HCT116 (cell line): Measurements from ENCODE around the gene LYL1. TPM values are rescaled to one million over a fixed set of nuclear protein-coding genes. Genes with fewer than 3 reads are reported as not detected.

ENCODE experiments used
- ATAC-seq: fragments of 200-7000 bp; cut with Tn5 transposase; 2 replicates; pipeline ENCODE4 v1.9.1; 2020; ENCODE audit warnings: mild to moderate bottlenecking, moderate library complexity
- BruUV-seq: library from RNA; stranded (reverse); fragments of 400-500 nt; replicated peaks from 2 replicates; lab custom pipeline; 2021; lab: Mats Ljungman, UMichigan
- CTCF ChIA-PET: fragments of 300-600 bp; sonication (Branson Sonifier 250); formaldehyde crosslinking; loops from one replicate; lab custom pipeline; 2021; ENCODE audit warnings: antibody characterized with exemption; lab: Charles Lee
- POLR2A ChIA-PET: fragments of 300-600, 350-600 bp; sonication (Branson Sonifier 250); formaldehyde crosslinking; loops from one replicate; lab custom pipeline; 2021; ENCODE audit warnings: antibody characterized with exemption; lab: Charles Lee
- RAD21 ChIA-PET, 2 experiments: fragments of 300-600 bp; sonication (Branson Sonifier 250); formaldehyde crosslinking; loops; one replicate each; lab custom pipeline; 2023; ENCODE audit warnings: low total read pairs in 2 of 2; ENCODE audit not compliant: uncharacterized antibody in 2 of 2, unreplicated experiment in 2 of 2, low non-redundant PET in 1 of 2; lab: Charles Lee
- DNase-seq: peaks from one replicate; pipeline ENCODE4 v3.0.0-alpha.2; 2010; ENCODE audit warnings: low read depth, low spot score
- H2AFZ ChIP-seq: fragments of 200-600 bp; shearing (Covaris generic), sonication (generic); 2 replicates; pipeline ENCODE4 v1.6.1; 2017; ENCODE audit warnings: low read depth, mixed run types, mixed read lengths, antibody characterized with exemption, low read length; ENCODE audit not compliant: poor library complexity, severe bottlenecking
- H3K27ac ChIP-seq: 2 replicates; pipeline ENCODE4 v1.5.1; 2012; ENCODE audit warnings: low read depth, low read length
- H3K27me3 ChIP-seq: fragments of 200-600 bp; sonication (generic); 2 replicates; pipeline ENCODE4 v1.6.1; 2016; ENCODE audit warnings: mixed run types, low read length, mixed read lengths; ENCODE audit not compliant: insufficient read depth
- H3K36me3 ChIP-seq, 2 experiments: fragments of 200-500 bp in 1 of 2; fragments of 200-600 bp in 1 of 2; sonication (Bioruptor generic) in 1 of 2; sonication (generic) in 1 of 2; 2 replicates each; pipeline versions ENCODE4 v1.5.1 to v1.6.1; 2014 to 2016; ENCODE audit warnings: low read length in 2 of 2, inconsistent platforms in 1 of 2, mixed read lengths in 1 of 2, mixed run types in 1 of 2; ENCODE audit not compliant: insufficient read depth in 2 of 2, control insufficient read depth in 1 of 2
- H3K4me1 ChIP-seq, 2 experiments: fragments of 200-600 bp in 1 of 2; sonication (generic) in 1 of 2; 2 replicates each; pipeline versions ENCODE4 v1.5.1 to v1.6.1; 2012 to 2017; ENCODE audit warnings: low read length in 2 of 2, inconsistent platforms in 1 of 2, mild to moderate bottlenecking in 1 of 2, mixed read lengths in 1 of 2, mixed run types in 1 of 2, moderate library complexity in 1 of 2; ENCODE audit not compliant: insufficient read depth in 2 of 2, control insufficient read depth in 1 of 2
- H3K4me2 ChIP-seq: fragments of 200-600 bp; sonication (generic); 2 replicates; pipeline ENCODE4 v1.6.1; 2017; ENCODE audit warnings: mixed run types, low read length, mixed read lengths
- H3K4me3 ChIP-seq, 2 experiments: fragments of 200-600 bp in 1 of 2; sonication (generic) in 1 of 2; replicated peaks in 1 of 2; 2 replicates each; pipeline ENCODE4 v1.5.1; 2011 to 2016; ENCODE audit warnings: low read length in 2 of 2, control low read depth in 1 of 2, low read depth in 1 of 2, mild to moderate bottlenecking in 1 of 2, mixed read lengths in 1 of 2, mixed run types in 1 of 2
- H3K79me2 ChIP-seq: fragments of 200-600 bp; sonication (generic); 2 replicates; pipeline ENCODE4 v1.6.1; 2017; ENCODE audit warnings: mild to moderate bottlenecking, mixed run types, low read length, moderate library complexity, mixed read lengths; ENCODE audit not compliant: insufficient read depth
- H3K9ac ChIP-seq: fragments of 200-600 bp; sonication (generic); 2 replicates; pipeline ENCODE4 v1.6.1; 2016; ENCODE audit warnings: low read length, mixed read lengths
- H3K9me2 ChIP-seq: fragments of 200-600 bp; sonication (generic), shearing (Covaris generic); 2 replicates; pipeline ENCODE4 v1.6.1; 2017; ENCODE audit warnings: mixed run types, mild to moderate bottlenecking, moderate library complexity; ENCODE audit not compliant: insufficient read depth
- H3K9me3 ChIP-seq, 2 experiments: fragments of 200-500 bp in 1 of 2; fragments of 200-600 bp in 1 of 2; sonication (Bioruptor generic) in 1 of 2; sonication (generic) in 1 of 2; 2 replicates each; pipeline ENCODE4 v1.6.1; 2014 to 2017; ENCODE audit warnings: low read length in 2 of 2, mixed read lengths in 2 of 2, inconsistent platforms in 1 of 2, low read depth in 1 of 2, mild to moderate bottlenecking in 1 of 2, mixed run types in 1 of 2, moderate library complexity in 1 of 2; ENCODE audit not compliant: control insufficient read depth in 1 of 2, insufficient read depth in 1 of 2
- H4K20me1 ChIP-seq: fragments of 200-600 bp; sonication (generic), shearing (Covaris generic); 2 replicates; pipeline ENCODE4 v1.6.1; 2017; ENCODE audit warnings: mixed run types, mild to moderate bottlenecking, moderate library complexity; ENCODE audit not compliant: insufficient read depth
- CBX3 ChIP-seq: IDR thresholded peaks from 2 replicates; pipeline ENCODE4 v1.6.1; 2012; ENCODE audit warnings: low read depth
- CEBPB ChIP-seq: IDR thresholded peaks from 2 replicates; pipeline ENCODE4 v1.6.1; 2012; ENCODE audit warnings: low read depth
- CTCF ChIP-seq, 3 experiments: fragments of 200-600 bp in 1 of 3; sonication (generic) in 1 of 3; IDR thresholded peaks in 2 of 3; conservative IDR thresholded peaks in 1 of 3; 2 replicates each; pipeline ENCODE4 v1.5.1; 2012 to 2017; ENCODE audit warnings: low read depth in 2 of 3, low read length in 2 of 3, antibody characterized with exemption in 1 of 3, borderline replicate concordance in 1 of 3, control low read depth in 1 of 3, mild to moderate bottlenecking in 1 of 3, mixed read lengths in 1 of 3, mixed run types in 1 of 3, moderate library complexity in 1 of 3; ENCODE audit not compliant: insufficient read depth in 1 of 3
- EGR1 ChIP-seq: IDR thresholded peaks from 2 replicates; pipeline ENCODE4 v1.6.1; 2012; ENCODE audit warnings: low read depth
- ELF1 ChIP-seq: IDR thresholded peaks from 2 replicates; pipeline ENCODE4 v1.6.1; 2012; ENCODE audit warnings: low read depth, borderline replicate concordance
- EZH2 ChIP-seq: fragments of 200-600 bp; sonication (generic); IDR thresholded peaks from 2 replicates; pipeline ENCODE4 v1.6.1; 2017; ENCODE audit warnings: antibody characterized with exemption, mixed run types
- EZH2phosphoT487 ChIP-seq: fragments of 200-600 bp; IDR thresholded peaks from 2 replicates; pipeline ENCODE4 v1.6.1; 2018; ENCODE audit warnings: antibody characterized with exemption, borderline replicate concordance
- JUND ChIP-seq: IDR thresholded peaks from 2 replicates; pipeline ENCODE4 v1.6.1; 2012
- MAX ChIP-seq: IDR thresholded peaks from 2 replicates; pipeline ENCODE4 v1.6.1; 2012
- POLR2A ChIP-seq: IDR thresholded peaks from 2 replicates; pipeline ENCODE4 v1.7.0; 2011; ENCODE audit warnings: borderline replicate concordance; ENCODE audit not compliant: insufficient read depth, insufficient read length; ENCODE audit errors: extremely low read depth
- POLR2AphosphoS5 ChIP-seq: IDR thresholded peaks from 2 replicates; pipeline ENCODE4 v1.6.1; 2011; ENCODE audit warnings: mild to moderate bottlenecking, low read depth, low read length, moderate library complexity
- RAD21 ChIP-seq: IDR thresholded peaks from 2 replicates; pipeline ENCODE4 v1.6.1; 2012; ENCODE audit warnings: low read depth, mild to moderate bottlenecking
- SIN3A ChIP-seq: IDR thresholded peaks from 2 replicates; pipeline ENCODE4 v1.6.1; 2012; ENCODE audit warnings: low read depth
- SP1 ChIP-seq: IDR thresholded peaks from 2 replicates; pipeline ENCODE4 v1.6.1; 2012; ENCODE audit warnings: low read depth
- SRF ChIP-seq: IDR thresholded peaks from 2 replicates; pipeline ENCODE4 v1.6.1; 2012; ENCODE audit warnings: low read depth
- TCF7L2 ChIP-seq: IDR thresholded peaks from 2 replicates; pipeline ENCODE4 v1.7.0; 2011; ENCODE audit warnings: borderline replicate concordance, inconsistent platforms; ENCODE audit not compliant: insufficient read depth, insufficient read length; ENCODE audit errors: extremely low read depth
- YY1 ChIP-seq: IDR thresholded peaks from 2 replicates; pipeline ENCODE4 v1.6.1; 2011; ENCODE audit warnings: low read length, low read depth, moderate library complexity, mild to moderate bottlenecking; ENCODE audit not compliant: insufficient replicate concordance; ENCODE audit errors: extremely low read depth
- ZBTB33 ChIP-seq: IDR thresholded peaks from 2 replicates; pipeline ENCODE4 v1.6.1; 2011; ENCODE audit warnings: mild to moderate bottlenecking, low read length, moderate library complexity; ENCODE audit not compliant: insufficient replicate concordance; ENCODE audit errors: extremely low read depth
- ZFX ChIP-seq: fragments of 450-650 bp; IDR thresholded peaks from 2 replicates; pipeline ENCODE4 v1.6.1; 2017
- ZNF274 ChIP-seq: fragments of 200-500 bp; sonication (Bioruptor generic); IDR thresholded peaks from 2 replicates; pipeline ENCODE4 v1.6.1; 2014; ENCODE audit warnings: mild to moderate bottlenecking, low read depth, low read length, inconsistent platforms
- intact Hi-C: fragments of 100-400 bp; cut with micrococcal nuclease; formaldehyde crosslinking; loops from 2 replicates; pipeline ENCODE4 v1.10.0; 2022
- total RNA-seq: library from RNA; stranded (reverse); gene quantifications from one replicate; pipeline ENCODE4 v1.2.1, GENCODE V29; 2021; ENCODE audit not compliant: unreplicated experiment

LYL1 gene
- total RNA-seq, 1 experiment from 2014 or later, result 2.6 TPM

GRCh38 chr19:13120817-13121216 is 18.2 kb upstream of the LYL1 start:
- no peak overlapping the region for H3K9ac ChIP-seq
- H3K4me1 ChIP-seq, result peaks cover 12 to 32% of the 10 kb centered on the region in 2 experiments; a peak in 3 of 4 replicates
- ATAC-seq (no peak), DNase-seq (no peak)
- intact Hi-C loops, result no loop called here
- ChIA-PET CTCF (interaction anchor here (0.7 to 2.0 kb wide), 2 partner anchors 87 to 155 kb away, joined by 3 to 5 read pairs; no protein-coding TSS in a partner anchor), POLR2A (no interaction called here), RAD21 (no interaction called here)
- H4K20me1 ChIP-seq, result peaks cover 24% of the 10 kb centered on the region; the same call in 1 of the 2 replicates
- H3K9me3 ChIP-seq, result no peaks in the 10 kb centered on the region
- H3K36me3 ChIP-seq, result peaks cover 9 to 24% of the 10 kb centered on the region in 2 experiments; a peak in 3 of 4 replicates
- no peak overlapping the region; the same call in 1 of the 2 replicates for H3K27ac ChIP-seq
- TF ChIP-seq MAX, result no peak
- no peak for TF ChIP-seq ZFX
- TF ChIP-seq ZNF274, result no peak
- TF ChIP-seq TCF7L2, result no peak
- no peak for TF ChIP-seq POLR2A
- no peak for TF ChIP-seq SRF
- no peak for TF ChIP-seq ELF1
- TF ChIP-seq POLR2AphosphoS5, result no peak
- TF ChIP-seq CEBPB, result no peak
- TF ChIP-seq SP1, result no peak
- TF ChIP-seq CBX3, result no peak
- no peak for TF ChIP-seq YY1
- TF ChIP-seq EZH2, result no peak
- no peak for TF ChIP-seq ZBTB33
- TF ChIP-seq EGR1, result no peak
- TF ChIP-seq SIN3A, result no peak
- TF ChIP-seq JUND, result no peak
- no peak for TF ChIP-seq RAD21
- TF ChIP-seq EZH2phosphoT487, result no peak
- TF ChIP-seq CTCF (IDR thresholded peaks at IDR 0.05 in 2 of 3, conservative IDR thresholded peaks at IDR 0.05 in 1 of 3; ENCODE audit: borderline replicate concordance in 1 of 3, insufficient read depth in 1 of 3, low read depth in 2 of 3, low read length in 2 of 3), result no peak
- no peak overlapping the region for H2AFZ ChIP-seq
- BruUV-seq, result no TSS peak
- no peak overlapping the region for H3K4me3 ChIP-seq
- peaks cover 89% of the 10 kb centered on the region for H3K79me2 ChIP-seq
- H3K27me3 ChIP-seq, result no peaks in the 10 kb centered on the region
- no peak overlapping the region for H3K4me2 ChIP-seq
- no peaks in the 10 kb centered on the region for H3K9me2 ChIP-seq
